Kidney glomerular epithelial cell (primary cell): ENCODE measurements around the gene UBE2H.
"Not testable (repeated sequence)": the region's sequence is repeated elsewhere in the genome, so short reads cannot be mapped to it uniquely, and the experiment has no call there.

Source experiments
- DNase-seq: peaks from one replicate; lab custom pipeline; 2025; lab: John Stamatoyannopoulos, UW

The UBE2H gene

DNA sequence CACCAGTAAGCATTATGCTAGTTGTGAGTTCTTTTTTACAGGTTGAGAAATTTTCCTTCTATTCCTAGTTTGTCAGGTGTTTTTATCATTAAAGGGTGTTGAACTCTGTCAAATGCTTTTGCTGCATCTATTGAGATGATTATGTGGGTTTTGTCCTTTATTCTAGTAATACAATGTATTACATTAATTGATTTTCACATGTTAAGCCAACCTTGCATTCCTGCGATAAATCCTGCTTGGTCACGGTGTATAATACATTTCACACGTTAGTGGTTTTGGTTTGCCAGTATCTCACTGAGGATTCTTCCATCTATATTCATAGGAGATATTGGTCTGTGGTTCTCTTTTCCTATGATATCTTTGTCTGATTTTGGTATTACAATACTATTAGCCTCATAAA, 136.0 kb downstream of the UBE2H start:
- DNase-seq, result no peak

DNA sequence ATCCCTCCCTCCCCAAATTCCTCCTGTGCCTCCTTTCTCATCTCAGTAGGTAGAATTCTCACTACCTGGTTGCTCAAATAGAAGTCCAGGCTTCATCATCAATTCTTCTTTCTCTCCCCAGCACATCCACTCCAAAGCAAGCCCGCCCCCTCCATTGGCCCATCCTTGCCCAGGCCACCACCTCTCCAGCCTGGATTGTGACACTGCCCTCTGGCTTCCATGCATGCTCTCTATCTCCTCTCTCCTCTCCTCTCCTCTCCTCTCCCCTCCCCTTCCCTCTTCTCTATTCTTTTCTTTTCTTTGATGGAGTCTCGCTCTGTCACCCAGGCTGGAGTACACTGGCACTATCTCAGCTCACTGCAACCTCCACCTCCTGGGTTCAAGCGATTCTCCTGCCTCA, 144.9 kb downstream of the UBE2H start:
- no peak for DNase-seq

DNA sequence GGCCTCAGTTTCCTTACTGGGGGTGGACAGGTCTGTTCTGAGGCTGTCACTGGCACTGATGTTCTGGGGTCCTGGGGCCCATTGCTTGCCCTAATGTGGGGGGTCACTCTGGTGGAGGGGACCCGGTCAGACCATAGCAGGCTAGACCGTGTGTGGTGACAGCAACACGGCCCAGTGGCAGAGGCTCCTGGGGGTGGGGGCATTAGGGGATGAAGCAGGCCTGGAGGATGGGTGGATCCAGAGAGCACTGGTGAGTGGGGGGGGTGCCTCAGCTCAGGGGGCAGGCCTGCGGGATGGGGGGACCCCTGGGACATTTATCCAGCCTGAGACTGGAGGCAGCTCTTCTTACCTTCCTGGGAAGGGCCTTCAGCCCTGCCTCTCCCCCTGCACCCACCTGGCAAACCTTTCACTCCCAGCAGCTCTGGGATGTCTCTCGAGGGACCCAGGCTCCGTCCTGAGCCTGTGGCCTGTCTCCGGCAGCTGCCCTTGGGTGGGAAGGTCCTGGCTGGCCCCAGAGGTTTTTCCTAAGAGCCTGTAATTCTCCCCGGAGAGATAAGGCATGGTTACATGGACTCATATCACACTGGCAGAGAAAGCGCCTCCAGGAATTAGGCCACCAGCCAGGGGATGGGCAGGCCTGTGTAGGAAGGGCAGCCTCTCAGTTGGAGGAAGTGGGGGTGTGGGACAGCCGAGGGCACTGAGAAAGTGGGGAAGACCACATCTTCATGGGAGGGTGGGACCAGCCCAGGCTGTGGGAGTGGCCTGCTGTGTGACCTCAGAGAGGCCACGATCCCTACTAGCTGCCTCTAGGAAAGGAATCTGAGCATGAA, 147.7 kb downstream of the UBE2H start:
- DNase-seq, result no peak

DNA sequence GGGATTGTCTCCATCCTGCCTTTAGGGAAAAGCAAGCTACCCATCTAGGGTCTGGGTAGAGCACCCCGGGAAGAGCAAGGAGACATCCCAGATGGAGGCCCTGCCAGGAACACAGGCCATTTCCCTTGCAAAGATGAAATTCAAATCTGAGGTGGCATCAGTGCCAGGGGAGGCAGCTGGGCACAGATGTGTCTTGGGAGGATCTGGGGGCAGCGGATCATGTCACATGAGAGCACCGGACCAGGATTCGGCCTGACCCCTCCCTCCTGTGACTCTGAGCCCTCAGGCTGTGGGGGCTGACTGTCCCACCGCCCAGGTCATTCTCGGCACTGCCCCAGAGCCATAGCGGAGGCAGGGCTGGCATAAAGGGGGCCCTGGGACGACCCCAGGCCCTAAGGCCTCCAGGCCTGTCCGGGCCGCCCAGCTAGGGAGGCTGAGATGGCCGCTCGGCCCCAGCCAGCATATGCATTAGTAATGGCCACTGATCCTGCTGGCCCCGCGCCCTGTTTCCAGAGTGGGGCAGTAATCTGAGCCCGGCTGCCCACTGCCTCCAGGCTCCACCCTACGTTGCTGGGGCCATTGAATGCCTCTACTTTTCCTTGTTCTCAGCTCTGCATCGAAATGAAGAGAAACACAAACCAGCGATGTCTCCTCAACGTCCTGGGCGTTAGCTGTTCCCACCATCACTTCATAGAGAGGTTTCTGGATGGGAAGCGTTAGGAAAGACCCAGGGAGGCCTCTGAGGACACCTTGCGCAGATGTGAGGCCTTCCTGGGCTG, 148.5 kb downstream of the UBE2H start:
- no peak for DNase-seq

DNA sequence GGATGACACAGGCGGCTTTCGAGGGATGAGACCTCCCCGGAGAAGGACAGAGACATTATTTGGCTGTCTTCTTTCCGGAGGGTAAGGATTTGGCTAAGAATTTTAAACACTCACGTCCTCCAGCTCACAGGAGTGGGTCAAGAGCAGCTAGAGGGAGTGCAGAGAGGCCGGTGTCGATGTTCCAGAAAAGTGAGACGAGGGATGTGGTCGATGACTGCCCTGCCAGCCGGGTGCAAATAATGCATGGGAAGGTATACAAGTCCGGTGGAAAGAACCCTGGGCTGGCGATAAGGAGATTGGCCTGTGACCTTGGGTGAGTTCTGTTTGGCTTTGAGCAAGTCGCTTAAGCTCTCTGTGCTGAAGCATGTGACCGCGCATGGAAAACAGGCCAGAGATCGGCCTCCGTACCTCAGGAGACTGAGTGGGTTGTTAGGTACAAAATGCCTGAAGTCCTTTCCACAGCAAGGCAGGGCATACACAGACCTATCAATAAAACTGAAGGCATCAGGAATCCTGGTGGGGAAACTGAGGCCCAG, 149.1 kb downstream of the UBE2H start:
- no peak for DNase-seq

DNA sequence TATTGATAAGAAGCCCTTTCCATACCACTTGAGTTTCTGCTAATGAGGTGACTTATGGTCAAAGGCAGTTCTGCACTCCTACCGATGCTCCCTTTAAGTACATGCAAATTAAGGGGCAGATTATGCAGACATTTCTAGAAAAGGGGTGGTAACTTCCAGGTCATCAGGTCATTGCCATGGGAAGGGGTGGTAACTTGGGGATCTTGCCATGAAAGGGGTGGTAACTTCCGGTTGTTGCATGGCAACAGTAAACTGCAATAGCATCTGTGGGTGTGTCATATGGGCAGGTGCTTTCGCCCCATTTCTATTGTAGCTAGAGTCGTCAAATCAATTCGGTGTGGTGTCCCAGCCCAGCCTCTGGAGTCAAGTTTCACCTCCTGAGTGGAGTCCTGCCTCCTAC, 150.9 kb downstream of the UBE2H start:
- no peak for DNase-seq

DNA sequence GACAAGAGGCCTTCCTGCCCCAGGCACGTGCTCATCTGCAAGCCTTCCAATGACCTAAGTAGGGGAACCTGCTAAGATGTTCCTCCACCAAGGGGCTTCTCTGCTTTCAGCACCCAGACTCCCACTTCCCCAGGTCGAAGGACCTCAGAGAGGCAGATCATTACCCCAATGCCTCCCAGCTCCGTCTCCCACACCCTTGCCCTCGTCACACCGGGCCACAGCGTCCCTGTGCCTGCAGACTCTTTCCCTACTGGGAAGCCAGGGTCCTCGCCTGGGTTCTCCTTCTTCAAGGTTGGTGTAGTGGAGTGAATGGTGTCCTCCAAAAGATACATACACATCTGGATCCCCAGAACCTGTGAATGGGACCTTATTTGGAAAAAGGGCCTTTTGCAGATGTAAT, 151.9 kb downstream of the UBE2H start:
- DNase-seq, result no peak

DNA sequence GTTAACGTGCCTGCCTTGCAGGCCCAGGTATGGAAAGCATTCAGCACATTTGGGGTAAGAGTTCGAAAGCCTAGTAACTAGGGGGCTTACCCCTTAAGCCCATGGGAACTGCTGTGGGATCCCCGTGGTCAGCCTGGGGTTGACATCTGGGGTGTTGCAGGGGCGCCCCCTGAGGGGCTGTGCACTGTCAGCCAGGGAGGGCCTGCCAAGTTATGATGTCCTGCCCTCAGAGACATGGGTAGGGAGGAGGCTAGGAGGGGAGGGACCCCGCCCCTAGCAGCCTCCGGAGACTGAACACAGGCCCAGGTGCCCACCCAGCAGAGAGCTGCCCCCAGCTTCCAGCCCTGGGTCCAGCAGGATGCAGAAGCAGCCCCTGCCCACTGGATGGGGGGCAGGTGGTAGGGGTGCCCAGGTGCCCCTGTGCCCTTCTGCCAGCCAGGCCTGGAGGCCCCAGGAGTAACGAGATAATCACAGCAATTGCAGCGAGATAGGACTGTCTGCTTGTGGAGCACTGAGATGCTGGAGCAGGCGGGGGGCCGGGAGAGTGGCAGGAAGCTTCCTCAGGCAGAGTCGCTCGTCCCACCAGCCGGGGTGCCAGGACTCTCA, 153.3 kb downstream of the UBE2H start:
- DNase-seq, result no peak

DNA sequence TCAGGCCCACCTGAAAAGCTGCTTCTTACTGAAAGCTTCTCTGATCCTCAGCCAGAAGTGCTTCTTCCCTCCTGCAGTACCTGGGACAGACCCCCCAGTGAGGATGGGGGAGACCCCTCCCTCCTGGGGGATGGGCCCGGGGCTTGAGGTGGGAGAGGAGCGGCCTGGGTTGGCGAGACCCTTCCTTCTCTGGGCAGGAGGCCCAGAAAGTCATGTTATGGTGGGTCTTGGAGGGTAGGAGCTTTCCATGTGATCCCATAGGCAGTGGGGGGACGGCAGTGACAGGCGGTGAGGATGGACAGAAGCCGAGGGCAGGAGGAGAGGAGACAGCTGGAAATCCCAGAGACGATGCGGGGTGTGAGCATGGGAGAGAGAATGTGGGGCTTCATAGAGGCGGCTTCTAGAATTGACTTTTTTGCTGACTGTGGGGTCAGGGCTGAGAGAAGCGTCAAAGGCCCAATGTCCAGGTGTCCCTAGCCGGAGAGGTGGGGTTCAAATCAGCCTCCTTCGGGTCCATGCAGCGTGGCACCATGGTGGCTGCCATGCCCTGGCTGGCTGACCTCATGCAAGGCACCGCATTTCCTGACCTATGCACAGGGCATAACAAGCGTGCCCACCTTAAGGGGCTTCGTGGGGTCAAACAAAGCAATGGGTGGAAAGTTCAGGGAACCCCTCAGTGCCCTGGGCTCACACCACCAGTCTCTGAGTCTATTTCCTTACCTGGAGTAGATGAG, 154.0 kb downstream of the UBE2H start:
- no peak for DNase-seq

DNA sequence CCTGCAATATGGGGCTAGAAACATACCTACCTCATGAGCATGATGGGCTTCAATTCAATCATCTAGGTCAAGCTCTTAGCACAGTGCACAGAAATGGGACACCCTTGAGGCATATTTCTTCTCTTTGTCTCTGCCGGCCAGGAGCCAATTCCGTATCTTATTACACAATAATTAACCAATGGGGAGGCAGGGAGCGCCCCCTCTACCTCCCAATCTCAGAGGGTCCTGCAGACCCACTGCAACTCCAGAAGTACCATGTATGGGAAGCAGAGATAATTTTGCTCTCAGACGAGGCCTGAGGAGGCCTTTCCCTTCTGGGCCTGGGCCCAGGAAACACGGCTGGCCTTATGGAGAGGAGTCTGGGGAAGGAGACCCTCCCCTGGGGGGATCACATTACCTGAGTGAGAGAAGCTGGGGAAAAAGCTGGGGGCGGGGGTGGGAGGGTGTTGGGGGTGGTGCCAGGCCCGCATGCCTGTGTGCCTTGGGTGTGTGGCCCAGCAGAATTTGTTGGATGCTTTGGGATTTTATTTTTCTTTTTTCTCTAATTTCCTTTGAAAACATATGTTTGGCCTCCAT, 155.5 kb downstream of the UBE2H start:
- DNase-seq, result no peak

DNA sequence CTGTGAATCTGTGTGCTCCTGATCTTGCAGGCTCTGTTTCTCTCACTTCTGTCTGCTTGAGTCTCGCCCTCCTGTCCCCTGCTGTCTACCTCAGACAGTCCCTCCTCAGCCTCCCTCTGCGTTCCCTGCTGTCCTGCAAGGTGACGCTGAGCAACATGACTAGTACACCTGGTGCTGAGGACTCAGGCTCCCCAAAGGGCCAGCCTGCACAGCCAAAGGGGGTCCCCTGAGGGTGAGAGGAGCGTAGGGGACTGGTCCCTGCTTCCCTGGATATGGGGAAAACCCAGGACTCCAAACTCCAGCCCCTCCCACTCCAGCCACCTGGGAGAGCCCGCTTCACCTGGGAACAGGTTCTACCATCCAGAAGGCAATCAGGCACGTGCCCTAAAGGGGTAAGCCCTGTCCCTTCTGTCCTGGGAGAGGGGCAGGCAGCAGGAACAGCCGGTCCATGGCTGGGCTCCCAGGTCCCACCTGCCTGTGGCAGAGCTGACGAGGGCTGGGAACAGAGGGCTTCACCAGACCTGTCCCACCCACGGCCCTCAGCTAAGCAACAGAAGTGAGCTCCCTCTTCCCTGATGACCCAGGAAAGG, 156.5 kb downstream of the UBE2H start:
- no peak for DNase-seq

DNA sequence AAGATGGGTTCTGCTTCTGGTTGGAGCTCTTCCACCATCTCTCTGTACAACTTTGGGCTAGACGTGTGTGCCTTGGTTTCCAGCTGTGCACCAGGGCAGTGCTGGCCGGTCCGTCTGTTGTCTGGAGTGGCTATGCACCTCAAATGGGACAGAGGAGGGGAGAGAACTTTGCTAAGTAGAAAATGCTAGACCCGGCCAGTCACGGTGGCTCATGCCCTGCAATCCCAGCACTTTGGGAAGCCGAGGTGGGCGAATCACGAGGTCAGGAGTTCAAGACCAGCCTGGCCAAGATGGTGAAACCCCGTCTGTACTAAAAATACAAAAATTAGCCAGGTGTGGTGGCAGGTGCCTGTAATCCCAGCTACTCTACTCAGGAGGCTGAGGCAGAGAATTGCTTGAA, 158.3 kb downstream of the UBE2H start:
- DNase-seq, result not testable (repeated sequence)

DNA sequence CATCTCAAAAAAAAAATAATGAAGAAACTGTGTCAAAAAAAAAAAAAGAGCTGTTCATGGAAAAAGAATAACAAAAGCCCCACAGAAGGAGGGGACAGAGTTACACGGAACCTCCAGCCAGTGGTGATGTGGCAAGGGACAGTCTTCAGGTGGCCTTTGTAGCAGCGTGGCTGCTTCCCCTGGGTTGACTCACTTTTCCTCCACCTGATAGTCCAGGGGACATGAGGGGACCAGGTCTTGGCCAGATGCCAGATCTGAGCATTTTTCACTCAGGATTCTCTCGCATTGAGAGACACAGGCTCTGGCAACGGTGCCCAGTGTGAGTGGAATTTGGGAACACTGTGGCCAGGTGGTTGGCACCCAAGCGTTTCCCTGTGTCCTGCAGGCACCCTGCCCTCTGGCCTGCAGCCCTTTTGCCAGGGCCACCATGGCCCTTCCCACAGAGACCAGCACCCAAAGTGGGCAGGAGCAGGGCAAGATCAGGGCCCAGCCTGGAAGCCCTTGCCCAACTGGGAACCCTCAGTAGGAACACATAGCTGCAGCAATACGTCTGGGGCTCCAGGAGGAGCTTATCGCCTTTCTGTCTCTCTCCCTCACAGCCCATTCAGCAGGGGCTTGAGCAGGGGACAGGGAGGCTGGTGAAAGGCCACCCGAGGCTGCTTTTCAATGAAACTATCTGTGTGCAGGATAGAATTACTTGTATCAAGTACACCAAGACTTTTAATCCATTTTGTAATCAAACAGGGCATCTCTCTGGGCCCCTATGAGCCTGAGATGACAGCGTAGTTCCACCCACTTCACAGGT, 159.1 kb downstream of the UBE2H start:
- DNase-seq, result no peak

DNA sequence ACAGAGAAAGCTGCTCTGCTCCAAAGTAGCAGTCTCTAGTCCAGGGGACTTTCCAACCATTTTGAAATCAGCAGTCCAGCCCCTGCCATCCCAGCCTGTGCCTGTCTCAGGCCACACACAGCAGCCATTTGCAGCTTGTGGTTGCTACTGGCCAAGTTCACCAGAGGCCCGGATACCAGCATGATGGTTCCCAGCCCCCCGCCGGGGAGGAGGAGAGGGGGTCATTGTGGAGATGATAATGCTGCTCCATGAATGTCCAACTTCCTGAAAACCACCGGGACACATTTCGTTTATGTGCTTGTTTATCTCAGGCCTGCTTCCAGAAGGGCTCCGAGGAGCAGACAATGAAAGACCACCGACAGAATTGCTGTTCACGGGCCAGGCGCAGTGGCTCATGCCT, 160.0 kb downstream of the UBE2H start:
- no peak for DNase-seq

DNA sequence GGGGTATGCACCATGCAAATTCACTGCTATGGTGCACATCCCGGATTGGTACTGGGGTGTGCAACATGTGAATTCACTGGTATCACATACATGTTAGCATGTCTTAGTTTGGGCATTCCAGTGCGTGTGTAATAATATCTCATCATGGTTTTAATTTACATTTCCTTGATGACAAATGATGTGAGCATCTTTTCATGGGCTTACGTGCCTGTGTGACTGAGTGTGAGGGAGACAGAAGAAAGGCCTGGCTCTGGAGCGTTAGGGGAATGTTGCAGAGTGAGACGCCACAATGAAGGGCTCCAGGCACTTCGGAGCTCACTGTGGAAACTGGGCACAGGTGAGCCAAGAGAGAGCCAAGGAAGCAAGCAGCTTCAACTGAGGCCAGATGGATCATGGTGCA, 162.6 kb downstream of the UBE2H start:
- DNase-seq, result no peak

DNA sequence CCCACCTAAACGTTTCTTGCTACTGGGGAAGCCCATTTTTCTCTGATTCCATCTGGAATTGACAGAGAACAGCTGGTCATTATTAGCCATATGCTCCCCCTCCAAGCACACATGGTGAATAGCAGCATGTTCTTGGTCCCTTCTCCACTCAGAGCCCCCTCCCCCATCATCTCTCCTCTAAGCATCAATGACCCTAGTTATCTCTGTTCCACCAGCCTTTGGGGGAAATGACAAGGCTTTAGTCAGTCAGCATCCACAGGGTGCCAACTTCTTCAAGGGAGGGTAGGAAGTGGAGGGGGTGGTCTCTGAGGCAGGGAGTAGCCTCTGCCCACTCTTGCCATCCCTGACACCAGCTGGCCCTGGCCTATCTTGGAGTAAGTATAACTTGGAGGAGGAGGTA, 163.1 kb downstream of the UBE2H start:
- no peak for DNase-seq

DNA sequence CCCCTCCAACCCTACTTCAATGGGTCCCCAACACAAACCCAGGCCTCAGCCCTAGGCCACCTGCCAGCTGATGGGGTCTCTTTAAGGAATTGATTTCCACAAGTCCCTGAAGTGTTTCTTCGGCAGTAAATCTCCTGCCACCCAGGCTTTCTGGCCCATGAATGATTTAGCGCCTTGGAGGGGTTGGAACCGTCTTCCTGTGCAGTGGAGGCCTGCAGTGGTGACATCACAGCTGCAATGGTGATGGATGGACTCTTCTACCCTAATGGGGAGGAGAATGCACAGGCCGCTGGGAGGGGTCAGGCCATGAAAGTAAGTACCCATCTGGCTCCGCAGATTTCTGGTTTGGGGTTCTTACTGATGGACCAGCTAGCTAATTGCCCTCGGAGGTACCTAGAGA, 163.8 kb downstream of the UBE2H start:
- no peak for DNase-seq

DNA sequence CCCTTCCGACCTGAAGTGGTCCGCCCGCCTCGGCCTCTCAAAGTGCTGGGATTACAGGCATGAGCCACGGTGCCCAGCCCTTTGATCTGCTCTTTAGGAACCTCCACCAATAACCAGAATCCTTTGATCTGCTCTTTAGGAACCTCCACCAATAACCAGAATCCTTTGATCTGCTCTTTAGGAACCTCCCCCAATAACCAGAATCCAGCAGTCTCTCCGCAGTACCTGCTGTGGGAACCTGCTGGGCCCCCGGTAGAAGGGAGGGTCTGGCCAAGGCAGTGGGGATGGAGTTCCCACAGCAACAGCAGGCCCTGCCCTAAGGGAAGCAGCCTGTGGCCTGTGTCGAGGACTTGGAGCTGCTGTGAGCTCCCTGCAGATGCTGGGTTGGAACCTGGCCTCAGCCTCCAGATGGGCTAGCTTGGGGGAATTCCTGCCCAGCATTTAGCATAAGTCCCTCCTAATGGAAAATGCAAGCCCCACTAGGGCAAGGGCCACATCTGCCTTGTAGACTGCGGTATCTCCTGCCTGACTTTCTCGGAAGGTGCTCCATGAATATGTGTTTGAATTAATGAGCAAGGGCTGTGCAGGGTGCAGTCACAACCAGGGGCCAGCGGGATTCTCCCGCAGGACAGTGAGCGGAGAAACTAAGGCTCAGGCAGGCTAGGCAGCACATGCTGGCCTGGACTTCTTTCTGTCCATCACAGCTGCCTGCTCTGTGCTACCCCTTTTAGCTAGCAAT, 165.8 kb downstream of the UBE2H start:
- DNase-seq, result no peak

DNA sequence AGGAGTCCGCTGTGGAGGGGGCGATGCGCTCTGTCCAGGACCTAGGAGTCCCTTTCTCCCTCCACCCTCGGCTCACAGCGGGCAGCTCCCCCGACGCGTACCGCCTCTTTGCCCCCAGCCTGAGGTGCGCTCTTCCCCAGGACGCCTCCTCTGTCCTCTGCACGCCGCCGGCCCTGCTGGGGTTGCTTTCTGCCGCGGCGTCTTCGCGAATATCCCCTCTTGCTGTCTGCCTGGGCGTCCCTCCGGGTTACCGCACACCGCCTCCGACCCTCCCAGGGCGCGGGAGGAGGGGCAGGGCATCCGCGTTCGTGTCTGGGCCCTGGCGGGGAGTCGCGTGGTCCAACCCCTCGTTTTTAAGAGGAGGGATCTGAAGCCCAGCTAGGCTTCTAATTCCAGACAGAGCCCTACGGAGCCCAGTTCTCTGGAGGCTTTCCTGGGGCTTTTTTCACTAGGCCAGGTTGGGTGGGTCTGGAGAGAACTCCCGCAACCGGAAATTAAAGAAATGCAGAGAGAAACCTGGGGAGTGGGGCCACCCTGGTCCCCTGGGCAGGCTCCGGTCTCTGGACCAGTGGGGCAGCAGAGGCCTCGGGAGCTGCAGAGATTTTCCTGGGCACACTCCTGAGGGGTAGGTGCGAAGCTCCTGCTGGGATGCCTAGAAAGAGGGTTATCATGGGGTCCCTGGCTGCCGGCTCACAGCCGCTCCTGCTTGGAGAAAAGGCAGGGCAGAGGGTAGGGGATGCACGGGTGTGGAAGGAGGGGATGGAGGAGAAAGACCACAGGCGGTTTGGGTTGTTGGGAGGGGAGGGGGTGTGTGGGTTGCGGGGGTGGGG, 166.9 kb downstream of the UBE2H start:
- DNase-seq, result no peak
